Liver (tissue), 9 donors: ENCODE results near the gene PCDHGB4. TPM values are rescaled to one million over a fixed set of nuclear protein-coding genes. Genes with fewer than 3 reads are reported as not detected.
"Not testable (repeated sequence)": the region's sequence is repeated elsewhere in the genome, so short reads cannot be mapped to it uniquely, and the experiment has no call there.

Source experiments
- DNase-seq: peaks from one replicate; pipeline ENCODE4 v3.0.0-alpha.2; 2017; ENCODE audit warnings: low spot score
- H3K27ac ChIP-seq, 2 donors: one replicate each; pipeline ENCODE4 v1.7.0; 2013; ENCODE audit warnings: inconsistent platforms in 2 of 2, low read length in 2 of 2, control low read depth in 1 of 2, low read depth in 1 of 2, mild to moderate bottlenecking in 1 of 2
- H3K27me3 ChIP-seq, 4 donors: one replicate each; pipeline versions ENCODE4 v1.6.1 to v1.7.0; 2013; ENCODE audit warnings: low read length in 3 of 4, inconsistent platforms in 1 of 4, mild to moderate bottlenecking in 1 of 4, moderate library complexity in 1 of 4; ENCODE audit not compliant: control insufficient read depth in 4 of 4, insufficient read depth in 4 of 4
- H3K36me3 ChIP-seq, 4 donors: one replicate each; pipeline versions ENCODE4 v1.6.1 to v1.7.0; 2013; ENCODE audit warnings: low read length in 3 of 4, mild to moderate bottlenecking in 3 of 4, low read depth in 1 of 4, moderate library complexity in 1 of 4; ENCODE audit not compliant: control insufficient read depth in 4 of 4, insufficient read depth in 3 of 4
- H3K4me1 ChIP-seq, 4 donors: one replicate each; pipeline versions ENCODE4 v1.6.1 to v1.7.0; 2013; ENCODE audit warnings: low read length in 3 of 4, mild to moderate bottlenecking in 3 of 4, moderate library complexity in 1 of 4; ENCODE audit not compliant: control insufficient read depth in 4 of 4, insufficient read depth in 4 of 4
- H3K4me3 ChIP-seq, 3 donors: one replicate each; pipeline versions ENCODE4 v1.6.1 to v1.7.0; 2013; ENCODE audit warnings: low read length in 3 of 3, control low read depth in 1 of 3, low read depth in 1 of 3, mild to moderate bottlenecking in 1 of 3
- H3K9ac ChIP-seq, 2 donors: one replicate each; pipeline ENCODE4 v1.7.0; 2013; ENCODE audit warnings: low read length in 2 of 2, mild to moderate bottlenecking in 2 of 2, moderate library complexity in 2 of 2, control low read depth in 1 of 2, low read depth in 1 of 2
- H3K9me3 ChIP-seq, 4 donors: one replicate each; pipeline versions ENCODE4 v1.6.1 to v1.7.0; 2013; ENCODE audit warnings: low read length in 3 of 4; ENCODE audit not compliant: control insufficient read depth in 4 of 4
- CTCF ChIP-seq: fragments of 150-350 bp; IDR thresholded peaks from 2 replicates; pipeline ENCODE4 v1.5.1; 2017; ENCODE audit warnings: improper control_type of control experiment, low read depth, low read length; ENCODE audit not compliant: missing input control
- FOXA1 ChIP-seq: IDR thresholded peaks from 2 replicates; pipeline ENCODE4 v1.6.1; 2016; ENCODE audit warnings: antibody characterized with exemption
- FOXA2 ChIP-seq: IDR thresholded peaks from 2 replicates; pipeline ENCODE4 v1.6.1; 2016; ENCODE audit warnings: antibody characterized with exemption
- GABPA ChIP-seq, 2 donors: IDR thresholded peaks in 1 of 2; conservative IDR thresholded peaks in 1 of 2; 2 replicates each; pipeline ENCODE4 v1.6.1; 2016; ENCODE audit warnings: antibody characterized with exemption in 2 of 2, mild to moderate bottlenecking in 1 of 2, moderate library complexity in 1 of 2
- RAD21 ChIP-seq, 2 donors: IDR thresholded peaks; 2 replicates each; pipeline ENCODE4 v1.6.1; 2016; ENCODE audit warnings: antibody characterized with exemption in 2 of 2, mild to moderate bottlenecking in 2 of 2
- REST ChIP-seq: IDR thresholded peaks from 2 replicates; pipeline ENCODE4 v1.6.1; 2016; ENCODE audit warnings: antibody characterized with exemption, mild to moderate bottlenecking
- RXRA ChIP-seq, 2 donors: IDR thresholded peaks; 2 replicates each; pipeline ENCODE4 v1.6.1; 2017 to 2018; ENCODE audit warnings: antibody characterized with exemption in 2 of 2, mild to moderate bottlenecking in 1 of 2
- WGBS: extraction: QIAGEN DNeasy Blood & Tissue Kit; methylation state at CpG from one replicate; pipeline ENCODE4 v1.1.7; 2013; 5-methylcytosine and 5-hydroxymethylcytosine counted together
- polyA plus RNA-seq, 2 donors: library from polyadenylated mRNA; stranded (reverse) in 1 of 2; unstranded in 1 of 2; fragments of 200-250 nt in 1 of 2; fragments of >200 nt in 1 of 2; fragmentation: Nextera tagmentation in 1 of 2; extraction: Ambion mirVana in 1 of 2; gene quantifications; one replicate each; pipeline versions ENCODE4 v1.2.1 to v1.2.3, GENCODE V29; 2013 to 2015
- total RNA-seq, 2 donors: library from RNA; depleted of rRNA; stranded (reverse); fragments of >200 nt; gene quantifications; one replicate each; pipeline ENCODE4 v1.2.3, GENCODE V29; 2014
- TF ChIP-seq, protein P1 (sequence below): IDR thresholded peaks from 2 replicates; pipeline ENCODE4 v1.6.1; 2016; ENCODE audit warnings: antibody characterized with exemption
- donor health status: healthy.
- donor health status: healthy.
- donor health status: healthy.
- donor health status: healthy.
- donor health status: healthy.

The PCDHGB4 gene
- total RNA-seq (1 to 10 TPM; 1.7 to 2.8 TPM), polyA plus RNA-seq (1 to 10 TPM in 1 of 2 donors, under 1 TPM in 1; 0.76 to 1.4 TPM)

DNA sequence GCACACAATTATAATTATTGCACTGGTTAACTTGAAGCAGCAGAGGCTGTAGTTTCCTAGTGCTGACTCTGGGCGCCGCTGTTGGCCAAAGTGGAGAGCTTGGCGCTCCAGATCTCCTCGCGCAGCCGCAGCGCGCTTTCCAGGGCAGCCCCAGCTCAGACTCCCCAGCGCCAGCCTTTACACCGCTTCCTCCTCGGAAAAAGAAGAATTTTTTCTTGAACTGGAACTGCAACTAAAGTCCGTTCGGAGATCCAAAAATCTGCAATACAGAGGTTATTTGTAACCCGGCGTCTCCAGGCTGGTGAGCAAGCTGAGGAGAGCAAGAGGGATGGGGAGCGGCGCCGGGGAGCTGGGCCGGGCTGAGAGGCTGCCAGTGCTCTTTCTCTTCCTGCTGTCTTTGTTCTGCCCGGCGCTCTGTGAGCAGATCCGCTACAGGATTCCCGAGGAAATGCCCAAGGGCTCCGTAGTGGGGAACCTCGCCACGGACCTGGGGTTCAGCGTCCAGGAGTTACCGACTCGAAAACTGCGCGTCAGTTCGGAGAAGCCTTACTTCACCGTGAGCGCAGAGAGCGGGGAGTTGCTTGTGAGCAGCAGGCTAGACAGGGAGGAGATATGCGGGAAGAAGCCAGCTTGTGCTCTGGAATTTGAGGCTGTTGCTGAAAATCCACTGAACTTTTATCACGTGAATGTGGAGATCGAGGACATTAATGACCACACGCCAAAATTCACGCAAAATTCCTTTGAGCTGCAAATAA is at the start of gene PCDHGB4:
PCDHGB4 (plus strand) TSS at position 142 of the 755 bp plus-strand sequence; CDS start at position 329, 187 bp downstream.
- WGBS, result 16% methylated on average over 22 of the region's 40 CpGs
- not testable (repeated sequence) for H3K4me1 ChIP-seq, H3K36me3 ChIP-seq, H3K9ac ChIP-seq, DNase-seq, H3K27ac ChIP-seq, H3K27me3 ChIP-seq
- Histone ChIP-seq H3K9me3 (peaks cover 37 to 88% (median 43%) of the 10 kb centered on the region in 4 donors), H3K4me3 (peak within 1 kb of the TSS; percentile 40 to 50 (median 48))
- peak; percentile 39 for TF ChIP-seq CTCF
- TF ChIP-seq RAD21 (IDR thresholded peaks at IDR 0.05), result peak; percentile 47 to 62

GRCh38 chr5:141338538-141339306 is 48.8 kb upstream of the PCDHGB4 start, which contains the start of gene PCDHGA2:
TSS of gene PCDHGA2 (plus strand) at chr5:141338760.
- H3K9ac ChIP-seq, result no peak within 1 kb of the TSS

DNA sequence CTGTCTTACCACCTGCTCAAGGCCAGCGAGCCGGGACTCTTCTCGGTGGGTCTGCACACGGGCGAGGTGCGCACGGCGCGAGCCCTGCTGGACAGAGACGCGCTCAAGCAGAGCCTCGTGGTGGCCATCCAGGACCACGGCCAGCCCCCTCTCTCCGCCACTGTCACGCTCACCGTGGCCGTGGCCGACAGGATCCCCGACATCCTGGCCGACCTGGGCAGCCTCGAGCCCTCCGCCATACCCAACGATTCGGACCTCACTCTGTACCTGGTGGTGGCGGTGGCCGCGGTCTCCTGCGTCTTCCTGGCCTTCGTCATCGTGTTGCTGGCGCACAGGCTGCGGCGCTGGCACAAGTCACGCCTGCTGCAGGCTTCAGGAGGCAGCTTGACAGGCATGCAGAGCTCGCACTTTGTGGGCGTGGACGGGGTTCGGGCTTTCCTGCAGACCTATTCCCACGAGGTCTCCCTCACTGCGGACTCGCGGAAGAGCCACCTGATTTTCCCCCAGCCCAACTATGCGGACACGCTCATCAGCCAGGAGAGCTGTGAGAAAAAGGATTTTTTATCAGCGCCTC is 46.6 kb upstream of the PCDHGB4 start:
- DNase-seq, H3K4me3 ChIP-seq, H3K4me1 ChIP-seq, H3K27ac ChIP-seq, H3K9ac ChIP-seq, H3K36me3 ChIP-seq: not testable (repeated sequence)
- peaks cover 33 to 76% (median 38%) of the 10 kb centered on the region in 4 donors for H3K9me3 ChIP-seq
- peaks cover 0 to 17% (median 10%) of the 10 kb centered on the region in 4 donors for H3K27me3 ChIP-seq
- 40% methylated on average over 45 of the region's 45 CpGs for WGBS

More at GRCh38 chr5:141338538-141339306, 48.8 kb upstream of the PCDHGB4 start, which contains the start of gene PCDHGA2:
- no peak for DNase-seq
- H3K27me3 ChIP-seq, result peaks cover 0 to 19% (median 8%) of the 10 kb centered on the region in 4 donors
- no peaks in the 10 kb centered on the region for H3K4me1 ChIP-seq
- H3K27ac ChIP-seq, result no peak within 1 kb of the TSS
- 12% methylated on average over 27 of the region's 27 CpGs for WGBS
- peak within 1 kb of the TSS; percentile 20 to 52 (median 37) for H3K4me3 ChIP-seq
- peaks cover 0 to 2% (median 0%) of the 10 kb centered on the region in 4 donors for H3K36me3 ChIP-seq
- H3K9me3 ChIP-seq, result peaks cover 26 to 66% (median 34%) of the 10 kb centered on the region in 4 donors
- TF ChIP-seq REST (no peak), RAD21 (IDR thresholded peaks at IDR 0.05) (peak; percentile 34 to 43), FOXA2 (no peak), RXRA (IDR thresholded peaks at IDR 0.05) (no peak), GABPA (IDR thresholded peaks at IDR 0.05 in 1 of 2, conservative IDR thresholded peaks at IDR 0.05 in 1 of 2) (no peak), FOXA1 (no peak)
- TF ChIP-seq, protein P1, sequence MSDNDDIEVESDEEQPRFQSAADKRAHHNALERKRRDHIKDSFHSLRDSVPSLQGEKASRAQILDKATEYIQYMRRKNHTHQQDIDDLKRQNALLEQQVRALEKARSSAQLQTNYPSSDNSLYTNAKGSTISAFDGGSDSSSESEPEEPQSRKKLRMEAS, result no peak
